Measurements from ENCODE around the gene SIGLEC9. TPM values are rescaled to one million over a fixed set of nuclear protein-coding genes. Genes with fewer than 3 reads are reported as not detected.

The SIGLEC9 gene
- total RNA-seq, 1 donor from 2014 or later: 3.1 TPM

- no peak for DNase-seq
These were observed 27.5 kb upstream of the SIGLEC9 start for GRCh38 chr19:51097166-51097738.

- no peak for DNase-seq
These were observed 26.9 kb upstream of the SIGLEC9 start for GRCh38 chr19:51097796-51098195.

DNA sequence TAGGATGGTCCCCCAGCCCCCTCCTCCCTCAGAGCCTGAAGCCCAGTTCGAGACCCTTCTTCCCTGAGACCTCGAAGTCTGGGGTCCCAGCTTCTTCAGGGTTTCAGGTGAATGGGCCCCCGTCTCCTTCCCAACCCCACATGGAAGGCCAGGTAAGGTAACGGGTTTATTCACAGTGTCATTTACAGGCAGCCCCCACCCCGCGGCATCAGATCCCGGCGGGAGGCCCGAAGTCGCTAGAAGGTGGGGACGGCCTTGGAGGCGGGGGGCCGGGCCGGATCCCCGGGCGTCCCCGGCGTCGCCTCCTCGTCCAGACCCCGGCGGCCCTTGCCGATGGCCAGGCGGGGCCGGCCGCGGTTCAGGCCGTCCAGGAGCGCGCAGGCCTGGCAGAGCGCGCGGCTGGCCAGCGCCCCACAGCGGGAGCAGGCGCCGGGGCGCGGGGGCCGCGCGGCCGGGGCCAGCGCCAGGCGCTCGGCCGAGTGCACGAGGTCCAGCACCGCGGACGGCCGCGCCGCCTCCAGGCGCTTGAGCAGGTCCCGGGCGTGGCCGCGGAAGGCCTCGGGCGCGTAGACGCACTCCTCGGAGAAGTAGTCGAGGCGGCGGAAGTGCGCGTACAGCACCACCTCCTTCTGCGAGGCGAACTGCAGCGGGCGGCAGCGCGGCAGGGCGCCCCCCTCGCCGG lies 26.2 kb upstream of the SIGLEC9 start:
- peak; percentile 51 for DNase-seq

DNA sequence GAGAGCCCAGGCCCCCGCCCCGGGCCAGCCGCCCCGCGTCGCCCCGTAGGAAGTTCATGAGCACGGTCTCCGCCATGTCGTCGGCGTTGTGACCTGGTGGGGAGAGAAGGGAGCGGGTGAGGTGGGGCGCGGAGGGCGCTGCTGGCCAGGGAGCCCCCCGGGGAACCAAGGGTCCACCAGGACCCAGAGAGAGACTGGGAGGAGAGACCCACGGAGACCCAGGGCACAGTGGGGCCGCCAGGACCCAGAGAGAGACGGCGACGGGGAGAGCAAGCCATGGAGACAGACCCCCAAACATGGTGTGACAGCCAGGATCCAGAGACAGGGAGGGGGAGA lies 25.7 kb upstream of the SIGLEC9 start:
- DNase-seq: no peak

GRCh38 chr19:51100601-51101000 lies 24.1 kb upstream of the SIGLEC9 start:
- no peak for DNase-seq

DNA sequence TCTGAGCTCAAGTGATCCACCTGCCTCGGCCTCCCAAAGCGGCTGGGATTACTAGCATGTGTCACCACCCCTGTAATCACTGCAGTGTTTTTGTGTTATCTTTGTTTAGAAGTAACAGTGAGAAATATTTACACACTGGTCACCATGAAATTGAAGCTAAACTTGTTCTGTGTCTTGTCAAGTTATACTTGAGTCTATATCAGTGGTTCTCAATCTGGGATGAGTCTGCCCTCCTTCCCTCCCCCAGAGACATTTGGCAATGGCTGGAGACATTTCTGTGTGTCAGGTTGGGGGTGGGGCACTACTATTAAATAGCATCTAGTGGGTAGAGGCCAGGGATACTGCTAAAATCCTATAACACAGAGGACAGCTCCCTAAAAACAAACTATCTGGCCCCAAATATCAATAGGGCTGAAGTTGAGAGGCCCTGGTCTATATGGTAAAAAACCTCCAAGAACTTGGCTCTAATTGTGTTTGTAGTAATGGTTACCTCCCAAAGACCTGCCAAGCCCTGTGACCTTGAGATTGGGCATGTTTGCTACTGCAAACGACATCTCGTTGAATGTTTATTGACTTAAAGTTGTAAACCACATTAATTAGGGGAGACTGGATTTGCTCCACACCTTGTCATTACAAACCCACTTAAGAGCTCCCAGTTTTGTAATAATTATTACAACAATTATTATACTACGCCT lies 23.4 kb upstream of the SIGLEC9 start:
- no peak for DNase-seq

- no peak for DNase-seq
These were observed 21.7 kb upstream of the SIGLEC9 start for GRCh38 chr19:51102991-51103390.

GRCh38 chr19:51103926-51104341 lies 20.8 kb upstream of the SIGLEC9 start:
- DNase-seq: no peak

DNA sequence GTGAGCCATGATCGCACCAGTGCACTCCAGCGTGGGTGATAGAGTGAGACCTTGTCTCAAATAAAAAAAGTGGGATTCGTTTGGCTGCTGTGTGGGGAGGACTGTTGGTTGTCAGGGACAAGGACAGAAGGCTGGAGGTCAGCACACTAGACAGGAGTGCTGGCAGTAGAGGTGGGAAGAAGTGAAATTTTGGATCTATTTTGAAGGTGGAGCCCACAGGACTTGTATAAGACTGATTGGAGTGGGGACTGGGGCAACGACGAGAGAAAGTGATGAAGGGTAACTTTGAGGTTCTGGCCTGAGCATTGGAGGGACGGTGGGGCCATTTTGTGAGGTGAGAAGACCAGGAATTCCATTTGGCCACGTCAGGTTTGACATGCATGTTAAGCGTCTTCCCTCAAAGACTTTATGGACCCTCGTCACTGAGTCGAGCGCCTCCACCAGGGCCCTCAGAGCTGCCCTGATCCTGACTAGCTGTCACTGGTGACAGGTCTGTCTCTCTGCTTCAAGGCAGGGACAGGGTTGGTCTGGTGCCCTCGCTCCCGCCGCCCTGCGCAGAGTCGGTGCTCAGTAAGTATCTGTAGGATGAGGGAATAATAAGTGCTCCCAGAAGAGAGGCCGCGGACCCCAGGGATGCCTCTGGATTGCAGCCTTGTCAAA lies 17.2 kb upstream of the SIGLEC9 start:
- DNase-seq: no peak

- peak; percentile 99 for DNase-seq
These were observed 16.5 kb upstream of the SIGLEC9 start, which contains the start of gene CTU1 for GRCh38 chr19:51108066-51108804. Gene CTU1, minus strand, starts transcription at chr19:51108409. Its CDS starts 3,840 bp downstream, at chr19:51104569.

GRCh38 chr19:51108805-51109146 lies 15.9 kb upstream of the SIGLEC9 start:
- no peak for DNase-seq

GRCh38 chr19:51110666-51110971 lies 14.1 kb upstream of the SIGLEC9 start:
- no peak for DNase-seq

DNA sequence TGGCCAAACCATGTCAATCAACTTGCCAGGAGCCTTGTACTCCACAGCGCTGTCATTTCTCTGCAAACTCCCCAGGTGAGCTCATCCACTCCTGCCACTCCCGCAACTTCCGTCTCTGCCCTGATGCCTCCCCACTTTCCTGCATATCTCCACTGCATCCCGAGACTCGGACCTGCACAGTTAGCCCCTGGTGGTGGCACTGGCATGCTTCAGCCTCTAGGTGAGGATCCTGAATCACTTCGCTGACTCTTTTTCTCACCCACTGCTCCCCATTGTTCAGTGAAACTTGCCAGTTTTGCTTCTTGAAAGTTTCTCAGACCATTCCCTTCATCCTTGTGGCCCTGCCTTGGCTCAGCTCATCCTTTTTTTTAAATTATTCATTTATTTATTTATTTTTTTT lies 13.1 kb upstream of the SIGLEC9 start:
- no peak for DNase-seq

- DNase-seq: no peak
These were observed 10.5 kb upstream of the SIGLEC9 start for GRCh38 chr19:51114087-51114729.

DNA sequence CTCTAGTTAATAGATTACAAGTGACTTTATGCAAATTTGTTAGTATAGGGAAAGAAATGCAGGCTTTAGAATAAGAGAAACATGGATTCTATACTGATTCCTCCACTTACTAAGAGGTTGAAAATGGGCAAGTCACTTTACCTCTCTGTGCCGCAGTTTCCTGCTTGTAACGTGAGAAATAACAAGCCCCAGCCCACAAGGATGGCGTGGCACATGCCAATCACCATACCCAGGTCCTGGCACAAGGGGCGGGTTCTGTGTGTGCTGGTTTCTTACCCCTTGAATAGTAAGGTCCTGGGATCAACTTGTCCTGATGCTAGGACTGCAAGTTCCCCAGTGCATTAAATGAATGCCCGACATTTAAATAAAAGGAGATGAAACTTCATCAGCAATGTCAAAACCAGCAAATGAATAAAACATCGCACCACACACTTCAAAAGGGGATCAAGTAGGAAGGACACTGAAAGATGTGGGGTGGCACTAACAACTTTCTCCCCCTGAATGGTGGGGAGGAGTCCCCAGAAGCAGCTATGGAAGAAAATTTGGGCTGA lies 7.9 kb upstream of the SIGLEC9 start:
- DNase-seq: no peak

DNA sequence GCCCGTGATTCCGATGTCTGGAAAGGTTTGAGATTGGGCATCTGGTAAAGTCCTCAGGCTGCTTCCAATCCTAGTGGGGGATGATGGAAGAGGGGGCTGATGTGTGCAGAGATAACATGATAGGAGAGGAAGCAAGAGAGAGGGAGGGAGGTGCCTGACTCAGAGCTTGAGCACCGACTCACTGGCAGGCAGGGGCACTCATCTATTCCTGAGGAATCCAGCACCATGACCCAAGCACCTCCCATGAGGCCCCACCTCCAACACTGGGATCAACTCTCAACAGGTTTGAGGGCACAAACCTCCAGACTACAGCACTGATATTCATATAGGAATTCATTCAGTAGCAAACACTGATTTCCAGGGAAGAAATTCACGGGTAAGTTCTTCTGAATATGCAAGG lies 5.6 kb upstream of the SIGLEC9 start:
- DNase-seq: no peak

- DNase-seq: no peak
These were observed 5.1 kb upstream of the SIGLEC9 start for GRCh38 chr19:51119611-51120010.

- no peak for DNase-seq
These were observed 4.5 kb upstream of the SIGLEC9 start for GRCh38 chr19:51120160-51120559.

- no peak for DNase-seq
These were observed 3.4 kb upstream of the SIGLEC9 start for GRCh38 chr19:51121257-51121656.

GRCh38 chr19:51122112-51122981 lies 2.4 kb upstream of the SIGLEC9 start:
- DNase-seq: no peak

GRCh38 chr19:51123381-51123800 lies 1.3 kb upstream of the SIGLEC9 start:
- no peak for DNase-seq

Data from skin of body (tissue), 2 donors.